Measurements from ENCODE around the gene KCNH4.

- TF ChIP-seq POLR2AphosphoS5 (IDR thresholded peaks at IDR 0.05) = no peak
- TF ChIP-seq, protein P1, sequence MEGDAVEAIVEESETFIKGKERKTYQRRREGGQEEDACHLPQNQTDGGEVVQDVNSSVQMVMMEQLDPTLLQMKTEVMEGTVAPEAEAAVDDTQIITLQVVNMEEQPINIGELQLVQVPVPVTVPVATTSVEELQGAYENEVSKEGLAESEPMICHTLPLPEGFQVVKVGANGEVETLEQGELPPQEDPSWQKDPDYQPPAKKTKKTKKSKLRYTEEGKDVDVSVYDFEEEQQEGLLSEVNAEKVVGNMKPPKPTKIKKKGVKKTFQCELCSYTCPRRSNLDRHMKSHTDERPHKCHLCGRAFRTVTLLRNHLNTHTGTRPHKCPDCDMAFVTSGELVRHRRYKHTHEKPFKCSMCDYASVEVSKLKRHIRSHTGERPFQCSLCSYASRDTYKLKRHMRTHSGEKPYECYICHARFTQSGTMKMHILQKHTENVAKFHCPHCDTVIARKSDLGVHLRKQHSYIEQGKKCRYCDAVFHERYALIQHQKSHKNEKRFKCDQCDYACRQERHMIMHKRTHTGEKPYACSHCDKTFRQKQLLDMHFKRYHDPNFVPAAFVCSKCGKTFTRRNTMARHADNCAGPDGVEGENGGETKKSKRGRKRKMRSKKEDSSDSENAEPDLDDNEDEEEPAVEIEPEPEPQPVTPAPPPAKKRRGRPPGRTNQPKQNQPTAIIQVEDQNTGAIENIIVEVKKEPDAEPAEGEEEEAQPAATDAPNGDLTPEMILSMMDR (IDR thresholded peaks at IDR 0.05) = no peak
Measured at GRCh38 chr17:42197564-42198156, 16.7 kb upstream of the KCNH4 start.
